GM19099 (cell line): ENCODE measurements around the gene AP1AR.

Experiments
- POLR2A ChIP-seq: IDR thresholded peaks from 3 replicates; pipeline ENCODE4 v1.6.1; 2011; ENCODE audit warnings: low read depth; ENCODE audit not compliant: insufficient read length; ENCODE audit errors: extremely low read depth

Gene AP1AR

GRCh38 chr4:112257098-112257497 is 25.5 kb downstream of the AP1AR start:
- no peak for TF ChIP-seq POLR2A

- TF ChIP-seq POLR2A = no peak
Observed at GRCh38 chr4:112266823-112267222, 35.2 kb downstream of the AP1AR start.

- TF ChIP-seq POLR2A = no peak
Observed at GRCh38 chr4:112270051-112270450, 38.5 kb downstream of the AP1AR start.

- TF ChIP-seq POLR2A = no peak
Observed at GRCh38 chr4:112270640-112271421, 39.2 kb downstream of the AP1AR start.

- TF ChIP-seq POLR2A = no peak
Observed at GRCh38 chr4:112272292-112272691, 40.7 kb downstream of the AP1AR start.

GRCh38 chr4:112274959-112275358 is 43.4 kb downstream of the AP1AR start:
- no peak for TF ChIP-seq POLR2A

- no peak for TF ChIP-seq POLR2A
Observed at GRCh38 chr4:112276113-112276512, 44.5 kb downstream of the AP1AR start.

- no peak for TF ChIP-seq POLR2A
Observed at GRCh38 chr4:112277220-112277619, 45.6 kb downstream of the AP1AR start.

- TF ChIP-seq POLR2A = no peak
Observed at GRCh38 chr4:112277705-112278448, 46.3 kb downstream of the AP1AR start.

- TF ChIP-seq POLR2A = no peak
Observed at GRCh38 chr4:112279025-112279881, 47.7 kb downstream of the AP1AR start.

GRCh38 chr4:112279882-112280315 is 48.3 kb downstream of the AP1AR start:
- no peak for TF ChIP-seq POLR2A

- no peak for TF ChIP-seq POLR2A
Observed at GRCh38 chr4:112280386-112281056, 48.9 kb downstream of the AP1AR start.

- TF ChIP-seq POLR2A = no peak
Observed at GRCh38 chr4:112282860-112283667, 51.5 kb downstream of the AP1AR start.

- no peak for TF ChIP-seq POLR2A
Observed at GRCh38 chr4:112284166-112284565, 52.6 kb downstream of the AP1AR start.
